Dendritic cell treated with granulocyte-macrophage colony-stimulating factor and Interleukin-4, amounts not matched to agents 40 ng/mL and 50 ng/mL, for 4 days (primary cell): ENCODE data around the gene TTLL5.

Source experiments
- H3K27ac Mint-ChIP-seq: one replicate; pipeline ENCODE4 v1.8.0; 2022; ENCODE audit warnings: mild to moderate bottlenecking, mixed read lengths
- H3K27me3 Mint-ChIP-seq: one replicate; pipeline ENCODE4 v1.8.0; 2022; ENCODE audit warnings: mild to moderate bottlenecking, mixed read lengths
- H3K36me3 Mint-ChIP-seq: one replicate; pipeline ENCODE4 v1.8.0; 2022; ENCODE audit warnings: low read depth, mixed read lengths
- H3K4me1 Mint-ChIP-seq: one replicate; pipeline ENCODE4 v1.8.0; 2022; ENCODE audit warnings: low read depth, mixed read lengths
- H3K4me3 Mint-ChIP-seq: one replicate; pipeline ENCODE4 v1.8.0; 2022; ENCODE audit warnings: mild to moderate bottlenecking, moderate library complexity, mixed read lengths
- H3K9me3 Mint-ChIP-seq: one replicate; pipeline ENCODE4 v1.8.0; 2022; ENCODE audit warnings: mixed read lengths
- intact Hi-C: fragments of 100-400 bp; cut with micrococcal nuclease; formaldehyde crosslinking; loops from one replicate; pipeline ENCODE4 v1.15.0; 2022

Gene TTLL5

DNA sequence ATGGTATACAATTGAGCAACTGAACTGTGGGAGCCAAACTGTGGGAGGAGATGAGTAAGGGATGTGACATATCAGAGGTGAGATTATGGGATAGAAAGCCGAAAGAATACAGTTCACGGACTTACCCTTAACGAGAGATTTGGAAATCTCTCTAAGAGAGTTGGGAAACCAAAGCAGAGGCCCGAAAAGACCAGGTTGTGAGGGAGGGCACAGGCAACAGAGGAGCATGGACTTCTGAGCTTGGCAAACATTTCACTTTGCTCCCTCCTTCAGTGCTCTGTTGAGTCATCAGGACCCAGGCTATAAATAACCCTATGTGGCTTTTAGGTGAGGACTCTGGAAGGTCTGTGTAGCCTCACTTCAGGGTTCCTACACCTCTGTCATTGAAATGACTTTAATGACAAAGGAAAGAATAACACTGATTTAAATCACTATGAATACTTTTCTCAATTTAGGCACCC is 200.1 kb downstream of the TTLL5 start:
- no peaks in the 10 kb centered on the region for H3K27me3 Mint-ChIP-seq
- intact Hi-C loops = no loop called here

DNA sequence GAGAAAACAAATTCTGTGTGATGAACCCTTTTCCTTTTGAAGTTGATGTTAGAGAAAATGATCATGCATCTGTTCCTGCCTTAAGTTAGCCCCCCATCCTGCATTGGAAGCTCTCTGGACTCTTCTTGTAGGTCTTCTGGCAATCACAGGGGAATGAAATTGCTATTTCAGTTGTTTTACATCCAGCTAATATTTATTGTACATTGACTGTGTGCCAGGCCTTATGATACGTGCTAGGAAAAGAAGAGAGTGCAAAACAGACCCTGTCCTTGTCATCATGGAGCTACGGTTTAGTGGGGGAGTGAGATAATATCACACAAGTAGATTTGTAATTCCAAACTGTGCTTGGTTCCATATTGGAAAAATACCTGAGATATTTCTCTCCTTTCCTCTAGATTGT is 202.2 kb downstream of the TTLL5 start:
- intact Hi-C loops = no loop called here
- Mint-ChIP-seq H3K27ac (no peak overlapping the region), H3K9me3 (no peaks in the 10 kb centered on the region), H3K36me3 (peaks cover 25% of the 10 kb centered on the region), H3K27me3 (no peaks in the 10 kb centered on the region), H3K4me3 (no peak overlapping the region), H3K4me1 (peaks cover 8% of the 10 kb centered on the region)

More for the DNA sequence above, 200.1 kb downstream of the TTLL5 start:
- Mint-ChIP-seq H3K4me3 (no peak overlapping the region), H3K4me1 (no peaks in the 10 kb centered on the region), H3K9me3 (no peaks in the 10 kb centered on the region), H3K27ac (no peak overlapping the region), H3K36me3 (peaks cover 13% of the 10 kb centered on the region)

DNA sequence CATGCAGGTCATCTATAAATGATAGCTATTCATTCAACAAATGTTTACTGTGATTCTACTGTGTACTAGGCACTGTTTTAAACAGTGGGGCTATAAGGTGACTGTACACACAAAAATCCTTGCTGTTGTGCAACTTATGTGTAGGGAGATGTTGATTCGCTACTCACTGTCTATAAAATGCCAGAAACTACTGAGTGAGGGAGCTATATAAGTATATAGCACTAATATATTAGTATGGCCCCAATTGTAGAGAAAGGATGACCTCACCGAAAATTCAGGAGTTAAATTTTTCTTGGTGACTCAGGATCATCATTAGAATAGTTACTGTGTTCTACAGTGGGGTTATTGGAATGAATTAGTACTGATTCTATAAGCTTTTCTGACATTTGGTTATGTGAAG is 203.3 kb downstream of the TTLL5 start:
- Mint-ChIP-seq H3K36me3 (peaks cover 32% of the 10 kb centered on the region), H3K9me3 (no peaks in the 10 kb centered on the region), H3K27ac (no peak overlapping the region), H3K27me3 (no peaks in the 10 kb centered on the region), H3K4me3 (no peak overlapping the region), H3K4me1 (peaks cover 9% of the 10 kb centered on the region)
- intact Hi-C loops = no loop called here

DNA sequence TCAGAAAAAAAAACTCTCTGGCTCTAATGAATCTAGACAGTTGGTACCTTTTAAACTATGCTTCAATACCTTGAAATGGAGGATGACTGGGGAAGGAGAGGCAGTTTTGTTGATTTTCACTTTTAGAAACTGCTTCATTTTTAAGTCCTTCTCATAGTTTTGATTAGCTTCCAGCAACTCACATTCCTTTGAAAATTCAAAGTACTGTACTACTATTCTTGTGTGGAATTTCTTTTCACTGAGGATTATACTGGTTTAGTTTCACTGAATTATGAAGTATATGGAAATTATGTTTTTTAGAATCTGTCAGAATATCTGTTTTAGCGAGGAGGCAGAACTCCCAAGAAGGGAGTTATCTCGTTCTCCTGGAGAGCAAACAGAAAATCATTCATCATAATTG is 204.5 kb downstream of the TTLL5 start:
- intact Hi-C loops = no loop called here
- H3K27ac Mint-ChIP-seq = no peak overlapping the region
- no peak overlapping the region for H3K4me3 Mint-ChIP-seq
- H3K36me3 Mint-ChIP-seq = peaks cover 39% of the 10 kb centered on the region
- no peaks in the 10 kb centered on the region for H3K27me3 Mint-ChIP-seq
- peaks cover 9% of the 10 kb centered on the region for H3K4me1 Mint-ChIP-seq
- no peaks in the 10 kb centered on the region for H3K9me3 Mint-ChIP-seq

- Mint-ChIP-seq H3K9me3 (no peaks in the 10 kb centered on the region), H3K4me3 (no peak overlapping the region), H3K36me3 (peaks cover 42% of the 10 kb centered on the region), H3K4me1 (peaks cover 9% of the 10 kb centered on the region), H3K27ac (no peak overlapping the region), H3K27me3 (no peaks in the 10 kb centered on the region)
- intact Hi-C loops = no loop called here
Measured at GRCh38 chr14:75866970-75867369, 205.9 kb downstream of the TTLL5 start.

DNA sequence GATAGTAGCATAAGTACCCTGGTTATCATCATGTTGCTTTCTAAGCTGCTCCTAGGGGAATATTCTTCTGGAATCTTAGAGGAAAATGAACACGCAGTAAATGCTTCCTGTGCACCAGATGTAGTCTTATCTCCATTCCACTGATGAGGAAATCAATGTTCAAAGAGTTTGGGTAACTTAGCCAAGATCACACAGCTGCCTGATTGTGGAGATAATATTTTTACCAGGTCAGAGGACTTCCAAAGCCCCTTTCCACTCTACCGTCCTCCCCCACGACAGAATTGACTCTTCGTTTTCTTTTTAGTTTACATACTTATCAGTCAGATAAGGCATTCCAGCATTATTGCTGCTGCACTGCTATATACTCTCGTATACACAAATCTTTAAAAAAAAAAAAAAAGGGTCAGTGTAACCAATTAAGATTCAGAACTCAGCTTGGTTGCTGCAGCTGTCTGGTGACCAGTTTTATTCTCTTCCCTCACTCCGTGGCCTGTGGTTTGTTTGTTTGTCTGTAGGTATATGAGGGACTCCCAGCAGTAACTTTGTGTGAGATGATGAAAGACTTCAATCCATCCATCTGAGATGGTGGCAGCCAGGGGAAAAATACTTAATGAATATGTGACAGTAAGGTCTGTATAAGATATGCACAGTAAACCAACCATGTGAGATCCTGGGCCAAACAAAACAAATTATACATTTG is 210.3 kb downstream of the TTLL5 start:
- Mint-ChIP-seq H3K27ac (no peak overlapping the region), H3K4me1 (peaks cover 9% of the 10 kb centered on the region), H3K4me3 (no peak overlapping the region), H3K27me3 (no peaks in the 10 kb centered on the region), H3K9me3 (no peaks in the 10 kb centered on the region), H3K36me3 (peaks cover 39% of the 10 kb centered on the region)
- intact Hi-C loops = no loop called here

GRCh38 chr14:75875958-75876357 is 214.9 kb downstream of the TTLL5 start:
- H3K4me3 Mint-ChIP-seq = no peak overlapping the region
- H3K9me3 Mint-ChIP-seq = no peaks in the 10 kb centered on the region
- intact Hi-C loops = no loop called here
- H3K27ac Mint-ChIP-seq = no peak overlapping the region
- H3K36me3 Mint-ChIP-seq = peaks cover 23% of the 10 kb centered on the region
- H3K4me1 Mint-ChIP-seq = no peaks in the 10 kb centered on the region
- no peaks in the 10 kb centered on the region for H3K27me3 Mint-ChIP-seq

DNA sequence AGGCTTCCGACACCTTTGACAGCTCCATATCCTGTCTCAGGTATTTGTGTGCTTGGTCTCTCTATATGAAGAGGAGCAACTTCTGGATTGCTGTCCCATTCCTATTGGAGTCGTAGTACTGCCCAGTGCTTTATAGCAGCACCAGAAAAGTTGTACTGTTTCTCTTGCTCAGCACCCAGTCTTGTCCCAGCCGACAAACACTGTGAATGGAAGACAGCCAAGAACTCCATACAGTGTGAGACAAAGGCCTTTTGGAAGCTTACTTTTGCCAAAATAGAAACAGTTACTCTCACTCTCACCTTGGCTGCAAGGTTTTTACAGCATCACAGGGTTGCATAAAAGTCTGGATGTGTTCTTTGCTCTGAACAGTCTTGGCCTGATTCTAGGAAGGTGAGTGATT is 215.5 kb downstream of the TTLL5 start:
- no peaks in the 10 kb centered on the region for H3K9me3 Mint-ChIP-seq
- intact Hi-C loops = no loop called here
- no peaks in the 10 kb centered on the region for H3K4me1 Mint-ChIP-seq
- no peak overlapping the region for H3K4me3 Mint-ChIP-seq
- no peaks in the 10 kb centered on the region for H3K27me3 Mint-ChIP-seq
- no peak overlapping the region for H3K27ac Mint-ChIP-seq
- H3K36me3 Mint-ChIP-seq = peaks cover 21% of the 10 kb centered on the region

DNA sequence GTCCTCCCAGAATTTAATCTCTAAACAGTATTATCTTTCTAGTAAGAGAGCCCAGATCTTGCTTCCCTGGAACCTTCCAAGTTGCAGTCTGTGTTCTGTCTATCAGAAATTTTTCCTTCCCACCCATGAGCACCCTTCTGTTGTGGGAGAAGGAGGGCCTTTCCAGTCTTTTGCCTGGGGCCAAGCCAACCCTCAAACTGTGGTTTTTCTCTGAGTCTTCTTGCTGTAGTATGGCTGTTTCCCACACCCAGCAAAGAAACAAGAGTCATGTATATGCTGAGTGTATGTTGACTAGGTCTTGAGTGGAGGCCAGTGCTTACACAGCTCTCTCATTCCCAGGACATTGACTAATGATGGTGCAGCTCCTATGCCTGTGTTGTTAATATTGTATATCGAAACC is 216.2 kb downstream of the TTLL5 start:
- peaks cover 21% of the 10 kb centered on the region for H3K36me3 Mint-ChIP-seq
- H3K4me3 Mint-ChIP-seq = no peak overlapping the region
- no peak overlapping the region for H3K27ac Mint-ChIP-seq
- no peaks in the 10 kb centered on the region for H3K9me3 Mint-ChIP-seq
- H3K4me1 Mint-ChIP-seq = no peaks in the 10 kb centered on the region
- intact Hi-C loops = no loop called here
- H3K27me3 Mint-ChIP-seq = no peaks in the 10 kb centered on the region

- Mint-ChIP-seq H3K4me3 (no peak overlapping the region), H3K27ac (no peak overlapping the region), H3K36me3 (peaks cover 27% of the 10 kb centered on the region), H3K27me3 (no peaks in the 10 kb centered on the region), H3K9me3 (no peaks in the 10 kb centered on the region), H3K4me1 (no peaks in the 10 kb centered on the region)
- intact Hi-C loops = no loop called here
Measured at GRCh38 chr14:75877884-75878283, 216.8 kb downstream of the TTLL5 start.

GRCh38 chr14:75879031-75879430 is 218.0 kb downstream of the TTLL5 start:
- Mint-ChIP-seq H3K27ac (no peak overlapping the region), H3K4me3 (no peak overlapping the region), H3K36me3 (peaks cover 36% of the 10 kb centered on the region), H3K9me3 (no peaks in the 10 kb centered on the region), H3K27me3 (no peaks in the 10 kb centered on the region), H3K4me1 (no peaks in the 10 kb centered on the region)
- intact Hi-C loops = no loop called here

DNA sequence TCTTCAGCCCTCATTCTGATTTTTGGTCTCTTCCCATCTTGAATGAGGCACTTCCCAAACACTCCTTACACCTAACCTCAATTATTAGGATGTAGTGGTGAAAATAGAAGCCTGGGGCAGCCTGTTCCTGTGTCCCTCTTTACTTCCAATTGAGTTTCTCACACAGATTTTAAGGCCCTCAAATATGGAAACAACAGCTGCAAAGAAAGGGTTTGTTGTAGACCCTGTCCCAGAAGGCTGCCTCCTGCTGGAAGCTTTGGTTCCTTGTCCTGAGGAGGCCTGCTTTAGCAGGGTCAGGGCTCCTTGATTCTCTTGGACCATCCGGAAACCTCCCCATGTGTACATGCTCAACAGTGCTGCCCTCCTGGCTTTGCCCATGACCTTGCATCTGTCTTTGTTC is 219.5 kb downstream of the TTLL5 start:
- H3K4me3 Mint-ChIP-seq = no peak overlapping the region
- no peak overlapping the region for H3K27ac Mint-ChIP-seq
- no peaks in the 10 kb centered on the region for H3K4me1 Mint-ChIP-seq
- peaks cover 42% of the 10 kb centered on the region for H3K36me3 Mint-ChIP-seq
- no peaks in the 10 kb centered on the region for H3K27me3 Mint-ChIP-seq
- intact Hi-C loops = no loop called here
- H3K9me3 Mint-ChIP-seq = no peaks in the 10 kb centered on the region

DNA sequence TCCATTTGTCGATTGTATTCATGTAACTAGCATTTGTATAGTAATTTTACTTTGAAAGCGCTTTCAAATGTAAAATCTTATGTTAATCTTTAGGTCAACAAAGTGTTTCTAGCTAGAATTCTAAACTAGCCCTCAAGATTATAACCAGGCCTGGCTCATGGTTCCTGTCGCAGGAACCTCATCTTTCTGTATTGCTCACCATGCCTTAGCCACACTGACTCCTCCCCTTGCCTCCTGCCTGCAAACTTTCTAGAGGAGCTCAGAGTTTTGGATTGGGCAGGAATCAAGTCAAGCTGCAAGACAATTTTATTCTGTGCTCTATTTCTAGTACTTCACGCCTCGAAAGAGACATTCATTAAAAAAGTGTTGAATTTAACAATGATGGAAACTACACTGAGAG is 220.9 kb downstream of the TTLL5 start:
- H3K27me3 Mint-ChIP-seq = no peaks in the 10 kb centered on the region
- no peaks in the 10 kb centered on the region for H3K9me3 Mint-ChIP-seq
- no peak overlapping the region for H3K27ac Mint-ChIP-seq
- H3K4me3 Mint-ChIP-seq = no peak overlapping the region
- intact Hi-C loops = no loop called here
- peaks cover 43% of the 10 kb centered on the region for H3K36me3 Mint-ChIP-seq
- no peaks in the 10 kb centered on the region for H3K4me1 Mint-ChIP-seq

- Mint-ChIP-seq H3K27me3 (no peaks in the 10 kb centered on the region), H3K9me3 (no peaks in the 10 kb centered on the region), H3K36me3 (peaks cover 50% of the 10 kb centered on the region), H3K4me3 (no peak overlapping the region), H3K4me1 (no peaks in the 10 kb centered on the region), H3K27ac (no peak overlapping the region)
- intact Hi-C loops = no loop called here
Measured at GRCh38 chr14:75884198-75884611, 223.2 kb downstream of the TTLL5 start.

- Mint-ChIP-seq H3K27ac (no peak overlapping the region), H3K4me1 (no peaks in the 10 kb centered on the region), H3K4me3 (no peak overlapping the region), H3K9me3 (no peaks in the 10 kb centered on the region), H3K27me3 (no peaks in the 10 kb centered on the region), H3K36me3 (peaks cover 45% of the 10 kb centered on the region)
- intact Hi-C loops = no loop called here
Measured at GRCh38 chr14:75885829-75886228, 224.8 kb downstream of the TTLL5 start.
